Heart left ventricle (tissue), 16 donors: ENCODE measurements around the gene SH3BP5. TPM values are rescaled to one million over a fixed set of nuclear protein-coding genes. Genes with fewer than 3 reads are reported as not detected.

Experiments used
- ATAC-seq, 4 donors: fragments of 200-7000 bp; cut with Tn5 transposase; one replicate each; pipeline ENCODE4 v1.9.1; 2020 to 2022; ENCODE audit warnings: moderate library complexity in 4 of 4, mild to moderate bottlenecking in 3 of 4, moderate number of reproducible peaks in 1 of 4
- DNase-seq, 5 donors: peaks; one replicate each; pipeline ENCODE4 v3.0.0-alpha.2; 2020
- H3K27ac ChIP-seq, 12 donors: fragments of 200-600 bp; sonication (generic) in 4 of 12; one replicate each; pipeline versions ENCODE4 v1.5.0 to v1.8.0; 2016 to 2022; ENCODE audit warnings: mild to moderate bottlenecking in 2 of 12
- H3K27me3 ChIP-seq, 9 donors: fragments of 200-600 bp; sonication (generic) in 2 of 9; one replicate each; pipeline versions ENCODE4 v1.5.1 to v1.8.0; 2016 to 2022; ENCODE audit warnings: mild to moderate bottlenecking in 3 of 9
- H3K36me3 ChIP-seq, 9 donors: fragments of 200-600 bp; sonication (generic) in 2 of 9; one replicate each; pipeline versions ENCODE4 v1.5.0 to v1.8.0; 2018 to 2022; ENCODE audit warnings: mild to moderate bottlenecking in 2 of 9
- H3K4me1 ChIP-seq, 12 donors: fragments of 200-600 bp; sonication (generic) in 4 of 12; one replicate each; pipeline versions ENCODE4 v1.5.0 to v1.8.0; 2016 to 2022; ENCODE audit warnings: mild to moderate bottlenecking in 3 of 12
- H3K4me3 ChIP-seq, 12 donors: fragments of 200-600 bp; sonication (generic) in 4 of 12; one replicate each; pipeline versions ENCODE4 v1.5.0 to v1.8.0; 2017 to 2022; ENCODE audit warnings: mild to moderate bottlenecking in 9 of 12, moderate library complexity in 4 of 12
- H3K9me3 ChIP-seq, 12 donors: fragments of 200-600 bp; sonication (generic) in 4 of 12; one replicate each; pipeline versions ENCODE4 v1.5.0 to v1.8.0; 2016 to 2022; ENCODE audit warnings: mild to moderate bottlenecking in 1 of 12
- POLR2A ChIP-seq, 2 donors: fragments of 450-650 bp; IDR thresholded peaks; one replicate each; pipeline ENCODE4 v1.6.1; 2017; ENCODE audit warnings: antibody characterized with exemption in 2 of 2, mild to moderate bottlenecking in 2 of 2, moderate library complexity in 2 of 2
- WGBS, 4 donors: extraction: QIAGEN DNeasy Blood & Tissue Kit in 2 of 4; methylation state at CpG; one replicate each; pipeline versions ENCODE4 v1.1.5 to v1.1.7; 2013 to 2018; 5-methylcytosine and 5-hydroxymethylcytosine counted together
- intact Hi-C, 10 donors: fragments of 100-400 bp; cut with DNase I; formaldehyde crosslinking; loops; one replicate each; pipeline versions ENCODE4 v1.11.1 to v1.14.2; 2022
- polyA plus RNA-seq, 2 donors: library from polyadenylated mRNA; stranded (reverse); fragments of 200-250 nt; gene quantifications; one replicate each; pipeline ENCODE4 v1.2.3, GENCODE V29; 2013
- total RNA-seq, 9 donors: library from RNA; depleted of rRNA in 2 of 9; stranded (reverse); fragments of >200 nt in 2 of 9; fragmentation: NEBNext Ultra II Directional in 3 of 9; extraction: Animal tissue kit (Norgen Biotek cat#: 25700) in 3 of 9; gene quantifications; one replicate each; pipeline versions ENCODE4 v1.1.0 to v1.2.4, GENCODE V29; 2016 to 2023
- TF ChIP-seq, protein P1 (sequence below), 12 donors: fragments of 200-600 bp; sonication (generic) in 4 of 12; IDR thresholded peaks; one replicate each; pipeline versions ENCODE4 v1.5.0 to v1.8.0; 2018 to 2022; ENCODE audit warnings: antibody characterized with exemption in 12 of 12, mild to moderate bottlenecking in 5 of 12
- donor health status: ischemic (EF 13 %, LVEDD 7.1; RV severe dilation, severe dysfunction).
- donor health status: healthy with polysubstance abuse.
- donor health status: DM: no; HTN: yes; CAD: no.
- donor health status: DM: no; HTN: no; CAD: no.
- donor health status: ischemic (EF 25% LVEDD 6.9; RV normal size, moderate dysfunction).
- donor health status: ischemic (EF 25% LVEDD 5.7; RV mildly dilated, moderate dysfunction).
- donor health status: healthy.
- donor health status: DM: yes; HTN: yes; CAD: no.
- donor health status: ischemic (EF 35%, LVEDD 5.7; RV mildly dilated, moderate dysfunction).
- donor health status: nonischemic (EF 11% LVEDD 7.7; RV severe dilation, severe dysfunction).
- donor health status: DM: yes; HTN: yes; CAD: no.
- donor health status: PGD.
- donor health status: ischemic (EF 29% LVEDD 5.4; RV normal size, mild dysfunction).
- donor health status: nonischemic (EF 23%, LVEDD 6.1; RV moderate dilation, normal function).

Gene SH3BP5
- total and polyA plus RNA-seq, 11 donors: 4.9 to 28.6 (median 9.9) TPM

DNA sequence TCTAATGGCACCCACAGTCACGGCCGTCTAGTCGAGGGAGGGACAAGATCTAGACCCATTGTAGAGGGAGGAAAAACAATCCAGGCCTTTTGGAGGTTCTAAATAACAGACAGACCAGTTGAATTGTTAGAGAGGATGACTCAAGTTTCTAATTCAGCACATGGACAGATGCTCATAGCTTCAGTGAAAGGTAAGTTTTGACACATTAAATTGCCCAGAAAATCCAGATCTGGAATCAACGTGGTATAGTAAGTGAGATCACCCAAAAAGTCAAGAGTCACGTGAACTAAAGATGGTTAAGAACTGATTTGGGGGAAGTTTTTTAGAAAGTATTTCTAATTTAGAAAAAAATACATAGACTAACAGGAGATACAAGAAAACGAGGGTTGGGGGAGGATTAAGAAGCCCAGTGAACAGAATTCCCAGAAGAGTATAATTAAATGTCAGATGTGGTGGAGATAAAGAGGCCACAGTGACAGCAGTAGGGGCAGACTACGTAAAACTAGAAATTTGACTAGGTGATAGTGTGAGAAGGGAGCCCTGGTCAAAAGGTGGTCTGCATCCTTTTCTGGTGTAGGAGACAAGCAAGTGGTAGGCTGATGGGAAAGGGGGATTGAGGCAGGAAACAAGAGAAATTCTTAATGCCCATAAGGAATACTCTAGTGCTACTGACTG lies 79.2 kb downstream of the SH3BP5 start:
- TF ChIP-seq POLR2A (IDR thresholded peaks at IDR 0.05): no peak
- TF ChIP-seq, protein P1, sequence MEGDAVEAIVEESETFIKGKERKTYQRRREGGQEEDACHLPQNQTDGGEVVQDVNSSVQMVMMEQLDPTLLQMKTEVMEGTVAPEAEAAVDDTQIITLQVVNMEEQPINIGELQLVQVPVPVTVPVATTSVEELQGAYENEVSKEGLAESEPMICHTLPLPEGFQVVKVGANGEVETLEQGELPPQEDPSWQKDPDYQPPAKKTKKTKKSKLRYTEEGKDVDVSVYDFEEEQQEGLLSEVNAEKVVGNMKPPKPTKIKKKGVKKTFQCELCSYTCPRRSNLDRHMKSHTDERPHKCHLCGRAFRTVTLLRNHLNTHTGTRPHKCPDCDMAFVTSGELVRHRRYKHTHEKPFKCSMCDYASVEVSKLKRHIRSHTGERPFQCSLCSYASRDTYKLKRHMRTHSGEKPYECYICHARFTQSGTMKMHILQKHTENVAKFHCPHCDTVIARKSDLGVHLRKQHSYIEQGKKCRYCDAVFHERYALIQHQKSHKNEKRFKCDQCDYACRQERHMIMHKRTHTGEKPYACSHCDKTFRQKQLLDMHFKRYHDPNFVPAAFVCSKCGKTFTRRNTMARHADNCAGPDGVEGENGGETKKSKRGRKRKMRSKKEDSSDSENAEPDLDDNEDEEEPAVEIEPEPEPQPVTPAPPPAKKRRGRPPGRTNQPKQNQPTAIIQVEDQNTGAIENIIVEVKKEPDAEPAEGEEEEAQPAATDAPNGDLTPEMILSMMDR (IDR thresholded peaks at IDR 0.05): no peak
- WGBS, 4 donors: 72 to 88% (median 80%) methylated on average over 7 of the region's 7 CpGs
- Histone ChIP-seq H3K27me3 (no peaks in the 10 kb centered on the region), H3K36me3 (peaks cover 0 to 100% (median 97%) of the 10 kb centered on the region in 9 donors), H3K27ac (no peak overlapping the region), H3K4me1 (peaks cover 0 to 25% (median 3%) of the 10 kb centered on the region in 12 donors), H3K4me3 (no peak overlapping the region), H3K9me3 (no peaks in the 10 kb centered on the region)
- DNase-seq (no peak), ATAC-seq (no peak)
- intact Hi-C loops: no loop called here

DNA sequence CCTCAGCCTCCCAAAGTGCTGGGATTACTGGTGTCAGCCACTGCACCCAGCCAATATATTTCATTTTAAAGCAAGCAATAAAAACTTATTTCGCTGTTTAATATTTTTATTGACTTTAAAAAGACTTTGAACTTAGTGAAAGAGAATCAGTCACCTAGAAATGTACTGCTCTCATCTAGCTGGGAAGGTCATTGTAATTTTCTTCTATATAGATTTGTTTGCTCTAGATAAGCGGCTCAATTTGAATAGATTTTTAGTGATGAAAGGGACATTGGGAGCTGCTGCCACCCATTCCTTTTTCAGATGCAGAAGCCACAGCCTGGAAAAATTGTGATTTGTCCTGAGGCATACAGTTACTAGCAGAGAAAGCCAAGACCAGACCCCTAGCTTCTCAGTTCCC lies 86.2 kb downstream of the SH3BP5 start:
- intact Hi-C loops: no loop called here
- TF ChIP-seq, protein P1 (IDR thresholded peaks at IDR 0.05): no peak
- no peak for TF ChIP-seq POLR2A (IDR thresholded peaks at IDR 0.05)
- ATAC-seq (no peak), DNase-seq (no peak)
- Histone ChIP-seq H3K27ac (no peak overlapping the region), H3K4me3 (no peak overlapping the region), H3K9me3 (no peaks in the 10 kb centered on the region), H3K36me3 (peaks cover 2 to 100% (median 97%) of the 10 kb centered on the region in 9 donors), H3K27me3 (no peaks in the 10 kb centered on the region), H3K4me1 (no peaks in the 10 kb centered on the region)
- 95 to 98% (median 97%) methylated on average over 2 of the region's 2 CpGs for WGBS, 4 donors

DNA sequence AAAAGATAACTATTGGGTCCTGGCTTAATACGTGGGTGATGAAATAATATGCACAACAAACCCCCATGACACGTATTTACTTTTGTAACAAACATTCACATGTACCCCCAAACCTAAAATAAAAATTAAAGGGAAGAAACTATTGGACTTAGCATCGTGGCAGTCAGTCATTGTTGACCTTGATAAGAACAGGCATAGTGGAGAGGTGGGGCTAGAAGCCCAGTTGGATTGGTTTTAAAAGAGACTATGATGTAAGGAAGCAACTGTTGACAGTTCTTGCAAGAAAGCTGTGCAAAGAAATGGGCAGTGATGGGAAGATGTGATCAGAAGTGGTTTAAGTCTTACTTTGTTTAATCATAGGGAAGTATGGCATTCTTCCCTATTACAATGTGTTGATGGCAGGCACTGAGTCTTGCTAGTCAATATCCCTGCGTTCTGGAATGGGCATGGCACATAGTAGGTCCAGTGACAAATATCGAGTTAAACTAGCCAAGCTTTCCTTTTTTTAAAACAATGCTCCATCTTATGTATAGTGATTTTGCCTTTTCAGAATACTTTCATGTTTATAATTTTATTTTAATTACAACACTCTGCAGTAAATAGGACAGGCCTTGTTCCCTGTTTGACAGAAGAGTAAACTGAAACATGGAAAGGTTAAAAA lies 88.4 kb downstream of the SH3BP5 start:
- H3K27ac ChIP-seq: no peak overlapping the region
- H3K36me3 ChIP-seq: peaks cover 2 to 100% (median 98%) of the 10 kb centered on the region in 9 donors
- H3K4me1 ChIP-seq: no peaks in the 10 kb centered on the region
- intact Hi-C loops: no loop called here
- TF ChIP-seq, protein P1 (IDR thresholded peaks at IDR 0.05): no peak
- TF ChIP-seq POLR2A (IDR thresholded peaks at IDR 0.05): no peak
- DNase-seq (no peak), ATAC-seq (no peak)
- H3K9me3 ChIP-seq: no peaks in the 10 kb centered on the region
- 79 to 84% (median 82%) methylated on average over 5 of the region's 5 CpGs for WGBS, 4 donors
- H3K27me3 ChIP-seq: no peaks in the 10 kb centered on the region
- H3K4me3 ChIP-seq: no peak overlapping the region

DNA sequence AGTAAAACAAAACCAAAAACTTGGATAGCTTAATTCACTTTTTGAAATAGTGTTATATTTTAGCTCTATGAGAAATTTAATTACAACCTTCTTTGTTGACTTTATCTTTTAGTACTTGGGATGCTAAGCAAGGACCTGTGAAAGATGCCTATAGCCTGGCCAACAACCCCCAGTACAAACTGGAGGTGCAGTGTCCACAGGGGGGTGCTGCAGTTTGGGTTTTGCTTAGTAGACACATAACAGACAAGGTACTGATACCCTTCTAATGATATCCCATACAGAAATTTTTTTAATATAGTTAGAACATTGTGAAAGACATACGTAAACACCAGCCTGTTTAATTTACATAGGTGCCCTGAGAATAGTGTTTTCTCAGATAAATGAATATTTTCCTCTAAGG lies 91.0 kb downstream of the SH3BP5 start:
- no peak for DNase-seq
- no peaks in the 10 kb centered on the region for H3K9me3 ChIP-seq

More for the DNA sequence above, 91.0 kb downstream of the SH3BP5 start:
- 92 to 100% (median 97%) methylated on average over 1 of the region's 1 CpG for WGBS, 4 donors
- Histone ChIP-seq H3K36me3 (peaks cover 2 to 100% (median 100%) of the 10 kb centered on the region in 9 donors), H3K27me3 (no peaks in the 10 kb centered on the region), H3K27ac (no peak overlapping the region), H3K4me1 (no peaks in the 10 kb centered on the region), H3K4me3 (no peak overlapping the region)
- no peak for TF ChIP-seq POLR2A (IDR thresholded peaks at IDR 0.05)
- TF ChIP-seq, protein P1 (IDR thresholded peaks at IDR 0.05): peak in 5 of 12 donors; percentile 9 to 38 (median 26)
- intact Hi-C loops: no loop called here
- ATAC-seq: peak in 1 of 4 donors; percentile 44
